ENCODE results near the gene RANGAP1.

Gene RANGAP1

GRCh38 chr22:41285820-41286638 lies at the start of gene RANGAP1:
TSS of gene RANGAP1 (minus strand) at chr22:41286187. CDS start at chr22:41281044, 5,143 bp downstream.
- DNase-seq (ENCODE audit: low spot score): peak; percentile 99

- DNase-seq (ENCODE audit: low spot score): no peak
Observed at GRCh38 chr22:41334951-41335635, 49.1 kb upstream of the RANGAP1 start.

- no peak for DNase-seq (ENCODE audit: low spot score)
Observed at GRCh38 chr22:41334215-41334614, 48.2 kb upstream of the RANGAP1 start.

- DNase-seq (ENCODE audit: low spot score): no peak
Observed at GRCh38 chr22:41333806-41334205, 47.8 kb upstream of the RANGAP1 start.

GRCh38 chr22:41332217-41332939 lies 46.4 kb upstream of the RANGAP1 start:
- no peak for DNase-seq (ENCODE audit: low spot score)

- DNase-seq (ENCODE audit: low spot score): no peak
Observed at GRCh38 chr22:41330169-41330568, 44.2 kb upstream of the RANGAP1 start.

GRCh38 chr22:41327124-41327523 lies 41.1 kb upstream of the RANGAP1 start:
- DNase-seq (ENCODE audit: low spot score): no peak

GRCh38 chr22:41324821-41325528 lies 39.0 kb upstream of the RANGAP1 start:
- DNase-seq (ENCODE audit: low spot score): no peak

- no peak for DNase-seq (ENCODE audit: low spot score)
Observed at GRCh38 chr22:41320416-41321240, 34.6 kb upstream of the RANGAP1 start.

- no peak for DNase-seq (ENCODE audit: low spot score)
Observed at GRCh38 chr22:41315586-41315985, 29.6 kb upstream of the RANGAP1 start.

- DNase-seq (ENCODE audit: low spot score): no peak
Observed at GRCh38 chr22:41314821-41315220, 28.8 kb upstream of the RANGAP1 start.

- DNase-seq (ENCODE audit: low spot score): no peak
Observed at GRCh38 chr22:41311487-41311886, 25.5 kb upstream of the RANGAP1 start.

GRCh38 chr22:41310336-41310735 lies 24.3 kb upstream of the RANGAP1 start:
- no peak for DNase-seq (ENCODE audit: low spot score)

- DNase-seq (ENCODE audit: low spot score): no peak
Observed at GRCh38 chr22:41308544-41308947, 22.6 kb upstream of the RANGAP1 start.

- DNase-seq (ENCODE audit: low spot score): peak; percentile 64
Observed at GRCh38 chr22:41308054-41308453, 22.1 kb upstream of the RANGAP1 start.

- peak; percentile 90 for DNase-seq (ENCODE audit: low spot score)
Observed at GRCh38 chr22:41305646-41306045, 19.7 kb upstream of the RANGAP1 start.

GRCh38 chr22:41302811-41303210 lies 16.8 kb upstream of the RANGAP1 start:
- no peak for DNase-seq (ENCODE audit: low spot score)

- no peak for DNase-seq (ENCODE audit: low spot score)
Observed at GRCh38 chr22:41302021-41302767, 16.2 kb upstream of the RANGAP1 start.

- peak; percentile 89 for DNase-seq (ENCODE audit: low spot score)
Observed at GRCh38 chr22:41301085-41302020, 15.4 kb upstream of the RANGAP1 start, which contains the start of gene ZC3H7B. TSS of gene ZC3H7B (plus strand) at chr22:41301525. CDS start at chr22:41320661, 19,136 bp downstream.
